GM23338 (cell line): ENCODE measurements around the gene MYO16. TPM values are rescaled to one million over a fixed set of nuclear protein-coding genes. Genes with fewer than 3 reads are reported as not detected.

Experiments used
- ATAC-seq: fragments of 200-7000 bp; cut with Tn5 transposase; 3 replicates; pipeline ENCODE4 v1.9.1; 2020
- DNase-seq: peaks from one replicate; pipeline ENCODE4 v3.0.0-alpha.2; 2015; ENCODE audit warnings: low spot score
- H2AFZ ChIP-seq: fragments of 200-600 bp; sonication (generic); 2 replicates; pipeline ENCODE4 v1.8.0; 2016; ENCODE audit warnings: antibody characterized with exemption, mild to moderate bottlenecking, moderate library complexity
- H3F3A ChIP-seq: fragments of 200-600 bp; sonication (generic); replicated peaks from 2 replicates; pipeline ENCODE4 v1.8.0; 2017; ENCODE audit warnings: antibody characterized with exemption, mixed run types, low read depth
- H3K27ac ChIP-seq: fragments of 200-600 bp; sonication (generic); 2 replicates; pipeline ENCODE4 v1.6.1; 2016; ENCODE audit warnings: low read depth
- H3K27me3 ChIP-seq: fragments of 200-600 bp; sonication (generic); 2 replicates; pipeline ENCODE4 v1.8.0; 2016; ENCODE audit warnings: mild to moderate bottlenecking, mixed run types, moderate library complexity; ENCODE audit not compliant: insufficient read depth
- H3K36me3 ChIP-seq: fragments of 200-600 bp; sonication (generic); 2 replicates; pipeline ENCODE4 v1.8.0; 2016; ENCODE audit warnings: mild to moderate bottlenecking; ENCODE audit not compliant: insufficient read depth
- H3K4me1 ChIP-seq: fragments of 200-600 bp; sonication (generic); 2 replicates; pipeline ENCODE4 v1.8.0; 2016; ENCODE audit warnings: mild to moderate bottlenecking, moderate library complexity; ENCODE audit not compliant: insufficient read depth
- H3K4me2 ChIP-seq: fragments of 200-600 bp; sonication (generic); 2 replicates; pipeline ENCODE4 v1.7.1; 2017; ENCODE audit warnings: mixed run types
- H3K4me3 ChIP-seq: fragments of 200-600 bp; sonication (generic); 2 replicates; pipeline ENCODE4 v1.6.1; 2016; ENCODE audit warnings: mixed run types
- H3K79me2 ChIP-seq: fragments of 200-600 bp; sonication (generic); replicated peaks from 2 replicates; pipeline ENCODE4 v1.8.0; 2017; ENCODE audit warnings: mild to moderate bottlenecking; ENCODE audit not compliant: insufficient read depth
- H3K9me2 ChIP-seq: fragments of 200-600 bp; sonication (generic); 2 replicates; pipeline ENCODE4 v1.8.0; 2017; ENCODE audit not compliant: insufficient read depth
- H4K20me1 ChIP-seq: fragments of 200-600 bp; sonication (generic); replicated peaks from 2 replicates; pipeline ENCODE4 v1.8.0; 2017; ENCODE audit warnings: mild to moderate bottlenecking; ENCODE audit not compliant: insufficient read depth
- H3K27ac Mint-ChIP-seq: 2 replicates; pipeline ENCODE4 v1.8.0; 2020; ENCODE audit warnings: inconsistent platforms, mild to moderate bottlenecking, moderate library complexity, mixed read lengths
- H3K27me3 Mint-ChIP-seq: 3 replicates; pipeline ENCODE4 v1.8.0; 2022; ENCODE audit warnings: low read depth, mild to moderate bottlenecking, moderate library complexity, mixed read lengths, inconsistent platforms; ENCODE audit not compliant: insufficient read depth, poor library complexity
- H3K36me3 Mint-ChIP-seq: 3 replicates; pipeline ENCODE4 v1.8.0; 2021; ENCODE audit warnings: low read depth, mild to moderate bottlenecking, inconsistent platforms, moderate library complexity, mixed read lengths
- H3K4me1 Mint-ChIP-seq: 3 replicates; pipeline ENCODE4 v1.8.0; 2020; ENCODE audit warnings: mild to moderate bottlenecking, inconsistent platforms, mixed read lengths
- H3K4me3 Mint-ChIP-seq: 3 replicates; pipeline ENCODE4 v1.8.0; 2021; ENCODE audit warnings: moderate library complexity, mild to moderate bottlenecking, inconsistent platforms, mixed read lengths
- H3K9me3 Mint-ChIP-seq: 3 replicates; pipeline ENCODE4 v1.8.0; 2020; ENCODE audit warnings: moderate library complexity, mild to moderate bottlenecking, inconsistent platforms, mixed read lengths
- CREB1 ChIP-seq: fragments of 250-450 bp; sonication (Bioruptor Pico); IDR thresholded peaks from 2 replicates; pipeline ENCODE4 v1.5.0; 2020; ENCODE audit warnings: low read depth, mild to moderate bottlenecking, moderate library complexity
- CTCF ChIP-seq, 2 experiments: fragments of 200-600 bp in 1 of 2; sonication (generic) in 1 of 2; conservative IDR thresholded peaks; 2 replicates each; pipeline versions ENCODE4 v1.5.1 to v1.6.1; 2016 to 2017; ENCODE audit warnings: antibody characterized with exemption in 2 of 2, low read depth in 2 of 2, mild to moderate bottlenecking in 2 of 2, moderate library complexity in 1 of 2
- ETS1 ChIP-seq: IDR thresholded peaks from 2 replicates; pipeline ENCODE4 v1.6.1; 2016; ENCODE audit warnings: antibody characterized with exemption
- EZH2 ChIP-seq: fragments of 200-600 bp; sonication (generic); IDR thresholded peaks from one replicate; pipeline ENCODE4 v1.8.0; 2017; ENCODE audit warnings: antibody characterized with exemption, mild to moderate bottlenecking, low read depth; ENCODE audit not compliant: unreplicated experiment
- EZH2phosphoT487 ChIP-seq: fragments of 200-600 bp; sonication (generic); IDR thresholded peaks from one replicate; pipeline ENCODE4 v1.8.1; 2018; ENCODE audit warnings: antibody characterized with exemption; ENCODE audit not compliant: unreplicated experiment
- JUNB ChIP-seq: IDR thresholded peaks from one replicate; pipeline ENCODE4 v1.6.1; 2016; ENCODE audit warnings: antibody characterized with exemption; ENCODE audit not compliant: unreplicated experiment
- NANOG ChIP-seq: IDR thresholded peaks from 2 replicates; pipeline ENCODE4 v1.6.1; 2016; ENCODE audit warnings: antibody characterized with exemption, borderline replicate concordance
- POLR2AphosphoS5 ChIP-seq: IDR thresholded peaks from 2 replicates; pipeline ENCODE4 v1.6.1; 2016; ENCODE audit warnings: antibody characterized with exemption, low read depth
- REST ChIP-seq: IDR thresholded peaks from one replicate; pipeline ENCODE4 v1.6.1; 2018; ENCODE audit warnings: antibody characterized with exemption; ENCODE audit not compliant: unreplicated experiment
- STAT1 ChIP-seq: IDR thresholded peaks from one replicate; pipeline ENCODE4 v1.6.1; 2016; ENCODE audit warnings: antibody characterized with exemption; ENCODE audit not compliant: unreplicated experiment
- ZNF114 ChIP-seq: fragments of 250-450 bp; sonication (Bioruptor Pico); IDR thresholded peaks from 2 replicates; pipeline ENCODE4 v1.5.0; 2020; ENCODE audit warnings: mild to moderate bottlenecking, moderate library complexity
- ZNF331 ChIP-seq: fragments of 250-450 bp; sonication (Bioruptor Pico); IDR thresholded peaks from 2 replicates; pipeline ENCODE4 v1.5.0; 2020; ENCODE audit warnings: low read depth, mild to moderate bottlenecking, moderate library complexity
- ZNF462 ChIP-seq: fragments of 250-450 bp; sonication (Bioruptor Pico); IDR thresholded peaks from 2 replicates; pipeline ENCODE4 v1.5.0; 2020; ENCODE audit warnings: mild to moderate bottlenecking, moderate library complexity
- polyA plus RNA-seq: library from polyadenylated mRNA; unstranded; fragments of >200 nt; fragmentation: Nextera tagmentation; extraction: Ambion mirVana; gene quantifications from 2 replicates; pipeline ENCODE4 v1.2.1, GENCODE V29; 2016
- total RNA-seq: library from RNA; depleted of rRNA; stranded (reverse); fragments of >200 nt; shearing (Covaris generic); gene quantifications from 2 replicates; pipeline ENCODE4 v1.2.3, GENCODE V29; 2014

Gene MYO16
- total and polyA plus RNA-seq, 2 experiments from 2014 or later = 0.10 to 0.13 TPM

- Histone ChIP-seq H3K79me2 (no peaks in the 10 kb centered on the region), H4K20me1 (no peaks in the 10 kb centered on the region), H3K4me1 (no peaks in the 10 kb centered on the region), H2AFZ (no peak overlapping the region), H3K9me2 (no peaks in the 10 kb centered on the region), H3K4me3 (no peak overlapping the region), H3K4me2 (no peak overlapping the region), H3F3A (no peaks in the 10 kb centered on the region), H3K36me3 (no peaks in the 10 kb centered on the region), H3K27me3 (no peaks in the 10 kb centered on the region), H3K27ac (no peak overlapping the region)
- H3K27ac Mint-ChIP-seq = no peak overlapping the region
- no peak for ATAC-seq
- no peaks in the 10 kb centered on the region for H3K9me3 Mint-ChIP-seq
- H3K36me3 Mint-ChIP-seq = no peaks in the 10 kb centered on the region
- DNase-seq = no peak
- no peaks in the 10 kb centered on the region for H3K27me3 Mint-ChIP-seq
- peaks cover 5% of the 10 kb centered on the region; the same call in 2 of the 3 replicates for H3K4me1 Mint-ChIP-seq
- TF ChIP-seq ZNF114 (CRISPR knock-in tag) (no peak), STAT1 (no peak), ZNF462 (CRISPR knock-in tag) (no peak), CTCF (conservative IDR thresholded peaks at IDR 0.05; ENCODE audit: low read depth in 2 of 2) (no peak), EZH2phosphoT487 (no peak), NANOG (no peak), ZNF331 (CRISPR knock-in tag) (no peak), REST (no peak), ETS1 (no peak), POLR2AphosphoS5 (no peak), JUNB (no peak), CREB1 (no peak), EZH2 (no peak)
- no peak overlapping the region for H3K4me3 Mint-ChIP-seq
These were observed 146.2 kb downstream of the MYO16 start for GRCh38 chr13:108775597-108775996.
